NB4 (cell line): ENCODE measurements around the gene OCSTAMP.

Source experiments
- CTCF ChIP-seq: IDR thresholded peaks from one replicate; pipeline ENCODE4 v1.5.1; 2012; ENCODE audit warnings: low read depth, low read length
- MAX ChIP-seq: IDR thresholded peaks from 2 replicates; pipeline ENCODE4 v1.6.1; 2011; ENCODE audit warnings: low read depth, low read length
- POLR2A ChIP-seq: IDR thresholded peaks from 2 replicates; pipeline ENCODE4 v1.6.1; 2011; ENCODE audit warnings: mild to moderate bottlenecking; ENCODE audit not compliant: insufficient read length; ENCODE audit errors: extremely low read depth

GRCh38 chr20:46545077-46545826 lies 5.2 kb downstream of the OCSTAMP start:
- no peak for TF ChIP-seq CTCF
- TF ChIP-seq POLR2A: no peak
- peak; percentile 9; the same call in 1 of the 2 replicates for TF ChIP-seq MAX
